Measurements from ENCODE around the gene DRG2.

The DRG2 gene

DNA sequence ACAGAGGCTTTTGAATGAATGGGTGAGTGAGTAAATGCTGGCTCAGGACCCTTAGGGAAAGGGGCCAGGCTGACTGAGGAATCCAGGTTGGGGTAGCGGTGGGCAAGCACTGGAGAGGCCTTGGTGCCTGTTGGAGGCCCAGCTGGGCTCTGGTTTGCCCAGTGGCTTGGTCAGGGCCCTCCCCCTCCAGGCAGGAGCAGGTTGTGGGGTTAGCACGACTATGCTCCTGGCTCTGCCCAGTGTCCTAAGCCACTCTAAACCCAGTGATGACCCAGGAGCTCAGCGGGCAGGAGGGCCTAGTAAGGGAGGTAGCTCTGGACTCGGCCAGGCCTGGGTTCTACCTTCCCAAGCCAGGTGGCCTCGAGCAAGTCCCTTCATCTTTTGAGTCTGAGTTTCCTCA lies 28.3 kb downstream of the DRG2 start:
- DNase-seq (ENCODE audit: low read depth in 3 of 3) = no peak

DNA sequence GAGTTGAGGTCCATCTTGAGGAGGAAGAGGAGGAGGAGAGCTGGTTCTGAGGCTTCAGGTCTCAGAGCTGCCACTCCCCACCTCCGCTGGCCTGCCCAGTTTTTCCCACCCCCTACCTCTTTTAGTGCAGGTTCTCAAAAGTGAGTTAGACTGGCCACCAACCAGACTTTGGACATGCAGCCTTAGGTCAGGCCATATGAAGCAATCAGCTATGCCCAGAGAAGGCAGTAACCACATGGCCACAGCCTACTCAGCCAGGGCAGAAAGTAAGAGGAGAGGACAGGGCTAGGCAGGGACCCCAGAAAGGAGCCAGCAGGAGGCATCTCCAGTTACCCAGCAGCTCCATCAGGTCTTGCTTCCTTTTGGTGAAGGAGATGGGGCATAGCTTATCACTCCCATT lies 29.8 kb downstream of the DRG2 start:
- DNase-seq (ENCODE audit: low read depth in 3 of 3) = no peak

DNA sequence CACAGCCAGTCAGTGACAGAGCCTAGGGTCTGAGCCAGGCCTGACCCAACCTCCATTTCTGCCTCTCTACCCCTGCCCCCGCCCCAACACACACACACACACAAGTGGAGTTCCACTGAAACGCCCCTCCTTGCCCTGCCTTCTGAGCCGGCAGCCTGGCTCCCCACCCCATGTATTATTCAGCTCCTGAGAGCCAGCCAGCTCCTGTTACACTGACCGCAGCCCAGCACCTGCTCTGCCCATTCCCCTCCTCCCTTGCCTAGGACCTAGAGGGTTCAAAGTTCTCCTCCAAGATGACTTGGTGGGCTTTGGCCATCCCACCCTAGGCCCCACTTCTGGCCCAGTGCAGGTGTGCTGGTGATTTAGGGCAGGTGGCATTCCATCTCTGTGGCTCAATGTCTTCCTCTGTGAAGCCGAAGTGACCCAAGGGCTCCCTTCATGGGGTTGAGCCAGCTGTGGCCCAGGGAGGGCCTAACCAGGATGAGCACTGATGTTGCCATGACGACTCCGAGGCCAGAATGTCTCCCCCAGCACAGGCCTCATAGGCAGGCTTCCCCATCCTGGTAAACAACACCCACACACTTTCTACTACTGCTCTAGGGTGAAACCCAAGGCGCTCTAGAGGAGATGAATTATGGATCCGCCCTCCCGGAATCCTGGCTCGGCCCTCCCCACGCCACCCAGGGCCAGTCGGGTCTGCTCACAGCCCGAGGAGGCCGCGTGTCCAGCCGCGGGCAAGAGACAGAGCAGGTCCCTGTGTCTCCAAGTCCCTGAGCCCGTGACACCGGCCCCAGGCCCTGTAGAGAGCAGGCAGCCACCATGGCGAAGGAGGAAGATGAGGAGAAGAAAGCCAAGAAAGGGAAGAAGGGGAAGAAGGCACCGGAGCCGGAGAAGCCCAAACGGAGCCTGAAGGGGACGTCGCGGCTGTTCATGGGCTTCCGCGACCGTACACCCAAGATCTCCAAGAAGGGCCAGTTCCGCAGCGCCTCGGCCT lies 30.5 kb downstream of the DRG2 start:
- no peak for DNase-seq (ENCODE audit: low read depth in 3 of 3)

DNA sequence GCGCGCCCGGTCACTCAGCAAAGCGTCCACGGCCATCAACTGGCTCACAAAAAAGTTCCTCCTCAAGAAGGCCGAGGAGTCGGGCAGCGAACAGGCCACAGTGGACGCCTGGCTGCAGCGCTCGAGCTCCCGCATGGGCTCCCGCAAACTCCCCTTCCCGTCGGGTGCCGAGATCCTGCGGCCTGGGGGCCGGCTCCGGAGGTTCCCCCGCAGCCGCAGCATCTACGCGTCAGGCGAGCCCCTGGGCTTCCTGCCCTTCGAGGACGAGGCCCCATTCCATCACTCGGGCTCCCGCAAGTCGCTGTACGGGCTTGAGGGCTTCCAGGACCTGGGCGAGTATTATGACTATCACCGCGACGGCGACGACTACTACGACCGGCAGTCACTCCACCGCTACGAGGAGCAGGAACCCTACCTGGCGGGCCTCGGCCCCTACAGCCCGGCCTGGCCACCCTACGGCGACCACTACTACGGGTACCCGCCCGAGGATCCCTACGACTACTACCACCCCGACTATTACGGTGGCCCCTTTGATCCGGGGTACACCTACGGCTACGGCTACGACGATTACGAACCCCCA lies 31.5 kb downstream of the DRG2 start:
- DNase-seq (ENCODE audit: low read depth in 3 of 3) = no peak

DNA sequence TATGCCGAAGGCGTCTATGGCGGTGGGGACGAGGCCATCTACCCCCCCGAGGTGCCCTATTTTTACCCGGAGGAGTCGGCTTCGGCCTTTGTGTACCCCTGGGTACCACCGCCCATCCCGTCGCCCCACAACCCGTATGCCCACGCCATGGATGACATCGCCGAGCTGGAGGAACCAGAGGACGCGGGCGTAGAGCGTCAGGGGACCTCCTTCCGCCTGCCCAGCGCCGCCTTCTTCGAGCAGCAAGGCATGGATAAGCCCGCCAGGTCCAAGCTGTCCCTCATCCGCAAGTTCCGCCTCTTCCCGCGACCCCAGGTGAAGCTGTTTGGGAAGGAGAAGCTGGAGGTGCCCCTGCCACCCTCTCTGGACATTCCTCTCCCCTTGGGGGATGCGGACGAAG lies 32.2 kb downstream of the DRG2 start:
- no peak for DNase-seq (ENCODE audit: low read depth in 3 of 3)

DNA sequence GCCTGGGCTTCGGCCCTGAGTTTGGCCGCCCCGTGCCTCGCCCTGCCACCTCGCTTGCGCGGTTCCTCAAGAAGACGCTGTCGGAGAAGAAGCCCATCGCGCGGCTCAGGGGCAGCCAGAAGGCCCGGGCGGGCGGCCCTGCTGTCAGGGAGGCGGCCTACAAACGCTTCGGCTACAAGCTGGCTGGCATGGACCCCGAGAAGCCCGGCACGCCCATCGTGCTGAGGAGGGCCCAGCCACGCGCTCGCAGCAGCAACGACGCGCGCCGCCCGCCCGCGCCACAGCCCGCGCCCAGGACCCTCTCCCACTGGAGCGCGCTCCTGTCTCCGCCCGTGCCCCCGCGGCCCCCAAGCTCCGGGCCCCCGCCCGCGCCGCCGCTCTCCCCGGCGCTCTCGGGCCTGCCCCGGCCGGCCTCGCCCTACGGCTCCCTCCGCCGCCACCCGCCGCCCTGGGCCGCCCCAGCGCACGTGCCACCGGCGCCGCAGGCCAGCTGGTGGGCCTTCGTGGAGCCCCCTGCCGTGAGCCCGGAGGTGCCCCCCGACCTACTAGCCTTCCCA lies 32.8 kb downstream of the DRG2 start:
- no peak for DNase-seq (ENCODE audit: low read depth in 3 of 3)

DNA sequence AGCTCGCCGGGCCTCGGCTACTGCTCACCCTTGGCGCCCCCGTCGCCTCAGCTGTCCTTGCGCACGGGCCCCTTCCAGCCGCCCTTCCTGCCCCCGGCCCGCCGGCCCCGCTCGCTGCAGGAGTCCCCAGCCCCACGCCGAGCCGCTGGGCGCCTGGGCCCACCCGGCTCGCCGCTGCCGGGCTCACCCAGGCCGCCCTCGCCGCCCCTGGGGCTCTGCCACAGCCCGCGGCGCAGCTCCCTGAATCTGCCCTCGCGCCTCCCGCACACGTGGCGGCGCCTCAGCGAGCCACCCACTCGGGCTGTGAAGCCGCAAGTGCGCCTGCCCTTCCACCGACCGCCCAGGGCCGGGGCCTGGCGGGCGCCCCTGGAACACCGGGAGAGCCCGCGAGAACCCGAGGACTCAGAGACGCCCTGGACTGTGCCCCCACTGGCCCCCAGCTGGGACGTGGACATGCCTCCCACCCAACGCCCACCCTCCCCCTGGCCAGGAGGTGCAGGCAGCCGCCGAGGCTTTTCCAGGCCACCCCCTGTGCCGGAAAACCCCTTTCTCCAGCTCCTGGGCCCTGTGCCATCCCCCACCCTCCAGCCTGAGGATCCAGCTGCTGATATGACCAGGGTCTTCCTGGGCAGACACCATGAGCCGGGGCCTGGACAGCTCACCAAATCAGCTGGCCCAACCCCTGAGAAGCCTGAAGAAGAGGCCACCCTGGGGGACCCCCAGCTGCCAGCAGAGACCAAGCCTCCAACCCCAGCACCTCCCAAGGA lies 33.6 kb downstream of the DRG2 start:
- DNase-seq (ENCODE audit: low read depth in 3 of 3) = no peak

DNA sequence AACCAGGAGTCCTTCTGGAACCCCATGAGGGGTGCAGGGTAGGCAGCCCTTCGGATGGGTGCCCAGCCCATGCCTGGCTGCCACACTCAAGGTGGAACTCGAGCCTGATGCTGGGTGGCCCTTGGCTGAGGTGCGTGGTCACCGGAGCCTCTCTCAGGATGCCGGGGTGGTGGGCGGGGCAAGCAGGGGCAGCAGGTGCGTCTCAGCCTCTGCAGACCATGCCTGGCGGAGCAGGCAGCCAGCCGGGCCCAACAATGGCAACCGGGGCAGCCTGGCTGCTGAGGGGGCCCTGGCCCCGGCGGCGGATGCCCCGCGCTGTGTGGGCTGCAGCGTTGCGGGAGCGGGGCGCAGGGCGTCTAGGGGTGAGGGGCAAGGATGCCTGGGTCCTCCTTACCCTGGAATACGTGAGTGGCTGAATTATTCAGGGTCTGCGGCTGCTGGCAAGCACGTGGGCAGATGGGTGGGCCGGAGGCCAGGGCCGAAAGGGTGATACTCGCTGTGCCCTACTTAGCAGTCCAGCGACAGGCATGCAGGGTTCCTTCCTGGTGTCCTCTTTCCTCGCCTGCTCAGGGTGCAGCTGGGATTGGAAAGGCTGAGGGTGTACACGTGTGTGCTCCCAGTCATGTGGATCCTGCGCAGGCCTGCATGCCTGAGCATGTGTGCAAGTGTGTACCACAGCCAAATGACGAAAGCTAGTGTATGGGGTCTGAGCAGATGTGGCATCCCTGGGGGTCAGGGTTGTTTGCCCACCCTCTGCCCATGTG lies 35.4 kb downstream of the DRG2 start:
- DNase-seq (ENCODE audit: low read depth in 3 of 3) = no peak

DNA sequence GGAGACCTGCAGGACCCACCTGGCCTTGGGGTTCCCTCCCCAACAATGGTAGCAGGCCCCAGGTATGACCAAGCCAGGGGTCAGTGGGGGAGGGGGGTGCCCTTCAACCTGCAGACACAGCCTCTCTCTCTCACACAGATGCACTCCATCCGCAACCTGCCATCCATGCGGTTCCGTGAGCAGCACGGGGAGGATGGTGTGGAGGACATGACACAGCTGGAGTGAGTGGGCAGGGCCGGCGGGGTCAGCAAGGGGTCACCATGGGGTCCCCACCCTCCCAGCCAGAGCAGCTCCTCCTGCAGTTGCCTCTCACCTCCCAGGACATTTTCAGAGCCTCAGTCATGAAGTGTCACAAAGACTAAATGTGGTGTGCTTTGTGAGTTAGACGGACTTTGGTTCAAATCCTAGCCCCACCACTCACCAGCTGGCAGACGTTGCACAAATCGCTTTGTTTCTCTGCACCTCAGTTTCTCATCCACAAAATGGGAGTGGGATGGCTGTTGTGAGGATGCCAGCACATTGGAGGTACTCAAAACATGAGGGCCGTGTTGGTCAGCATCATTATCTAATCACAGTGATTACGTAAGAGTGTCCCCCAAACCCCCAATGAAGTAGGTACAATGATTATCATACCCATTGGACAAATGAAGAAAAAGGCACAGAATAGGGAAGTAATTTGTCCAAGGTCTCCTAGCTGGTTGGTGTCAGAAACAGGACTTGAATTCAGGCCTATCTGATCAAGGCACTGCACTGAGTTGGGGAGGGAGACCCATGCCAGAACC lies 36.8 kb downstream of the DRG2 start:
- DNase-seq (ENCODE audit: low read depth in 3 of 3) = no peak

DNA sequence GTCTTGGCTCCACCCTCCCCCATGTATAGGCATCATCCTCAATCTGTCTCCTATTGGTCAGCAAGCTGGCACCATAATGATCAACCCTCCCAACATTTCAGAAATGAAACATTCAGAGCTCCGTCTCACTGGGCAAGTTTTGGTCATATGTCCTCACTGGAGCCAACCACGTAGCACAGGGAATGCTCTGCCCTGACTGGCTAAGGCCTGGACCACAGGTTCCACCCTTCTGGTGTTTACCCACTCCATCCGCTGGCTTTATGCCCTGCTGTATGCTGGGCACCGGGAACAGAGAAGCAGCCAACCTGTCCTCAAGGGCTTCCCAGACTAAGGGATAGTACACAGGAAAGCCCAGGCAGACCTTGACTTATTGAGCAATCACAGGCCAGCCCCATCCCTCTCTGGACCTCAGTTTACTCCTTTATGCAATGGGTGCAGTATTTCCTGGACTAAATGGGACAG lies 41.3 kb downstream of the DRG2 start:
- no peak for DNase-seq (ENCODE audit: low read depth in 3 of 3)

DNA sequence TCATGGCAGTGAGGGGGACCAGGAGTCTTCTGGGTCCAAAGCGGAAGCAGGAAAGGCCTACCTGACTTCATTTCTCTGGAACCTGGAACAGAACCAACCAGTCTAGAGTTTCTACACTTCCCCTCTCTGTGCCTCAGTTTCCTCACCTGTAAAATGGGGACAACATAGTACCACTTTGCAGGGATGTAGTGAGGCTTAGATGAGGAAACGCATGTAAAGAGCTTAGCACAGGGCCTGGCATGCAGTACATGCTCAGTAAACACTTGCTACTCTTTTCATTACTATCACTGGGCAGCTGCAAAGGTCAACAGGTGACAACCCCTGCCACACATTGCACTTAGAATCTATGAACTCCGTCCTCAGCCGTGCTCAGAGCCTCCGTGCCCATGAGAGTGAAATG lies 45.0 kb downstream of the DRG2 start:
- no peak for DNase-seq (ENCODE audit: low read depth in 3 of 3)

DNA sequence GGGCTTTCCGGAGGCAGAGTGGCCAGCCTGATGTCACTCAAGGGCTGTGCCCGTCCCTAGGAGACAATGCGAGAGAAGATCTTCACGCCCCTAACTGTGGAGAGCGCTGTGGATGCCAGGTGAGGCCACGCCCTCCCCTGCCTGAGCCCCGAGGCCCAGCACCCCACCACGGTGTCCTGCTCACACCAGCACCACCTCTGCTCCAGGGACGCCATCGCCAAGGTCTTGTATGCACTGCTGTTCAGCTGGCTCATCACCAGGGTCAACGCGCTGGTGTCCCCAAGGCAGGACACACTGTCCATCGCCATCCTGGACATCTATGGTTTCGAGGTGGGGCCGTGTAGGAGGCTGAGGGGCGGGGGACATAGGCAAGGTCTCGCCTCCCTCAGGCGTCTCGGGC lies 48.6 kb downstream of the DRG2 start:
- no peak for DNase-seq (ENCODE audit: low read depth in 3 of 3)

DNA sequence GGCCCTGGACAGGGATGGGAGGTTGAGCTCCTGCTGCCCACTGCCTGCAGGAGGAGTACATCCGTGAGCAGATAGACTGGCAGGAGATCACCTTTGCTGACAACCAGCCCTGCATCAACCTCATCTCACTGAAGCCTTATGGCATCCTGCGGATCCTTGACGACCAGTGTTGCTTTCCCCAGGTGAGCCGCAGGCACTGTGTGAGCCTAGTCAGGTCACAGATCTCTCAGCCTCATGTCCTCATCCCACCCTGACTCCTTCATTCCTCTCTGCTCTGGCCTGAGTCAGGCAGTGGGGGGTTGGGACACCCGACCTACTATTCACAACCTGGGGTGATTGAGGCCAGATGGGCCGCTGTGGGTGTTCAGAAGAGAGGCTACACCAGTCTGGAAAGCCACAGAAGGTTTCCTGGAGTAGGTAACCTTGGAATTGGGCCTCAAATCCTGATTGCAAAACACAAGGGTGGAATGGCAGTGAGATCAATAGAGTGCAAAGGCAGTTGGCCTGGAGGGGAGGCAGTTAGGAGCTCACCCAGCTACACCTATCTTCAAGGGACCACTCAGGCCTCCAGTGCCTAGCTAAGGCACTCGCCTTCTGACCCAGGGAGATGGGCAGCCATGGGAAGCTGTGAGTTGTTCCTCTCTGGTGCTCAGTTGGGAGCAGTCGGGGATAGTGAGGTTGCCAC lies 50.5 kb downstream of the DRG2 start:
- no peak for DNase-seq (ENCODE audit: low read depth in 3 of 3)

DNA sequence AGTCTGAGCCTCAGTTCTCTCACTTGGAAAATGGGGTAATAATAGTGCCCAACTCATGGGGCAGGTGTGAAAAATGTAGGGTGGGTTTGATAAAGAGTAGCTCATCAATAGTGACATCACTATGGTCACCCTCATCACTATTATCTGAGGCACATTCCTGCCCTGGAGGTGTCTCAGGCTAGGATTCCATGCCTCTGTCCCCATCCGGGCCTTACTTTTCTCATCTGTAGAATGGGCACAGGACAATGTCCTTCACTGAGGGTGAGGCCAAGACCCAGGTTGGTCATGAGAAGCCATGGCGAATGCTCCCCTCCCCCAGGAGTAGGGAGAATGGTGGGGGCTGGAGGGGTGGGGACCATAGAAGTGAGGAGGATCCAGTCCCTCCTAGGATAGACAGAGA lies 51.3 kb downstream of the DRG2 start:
- DNase-seq (ENCODE audit: low read depth in 3 of 3) = no peak

DNA sequence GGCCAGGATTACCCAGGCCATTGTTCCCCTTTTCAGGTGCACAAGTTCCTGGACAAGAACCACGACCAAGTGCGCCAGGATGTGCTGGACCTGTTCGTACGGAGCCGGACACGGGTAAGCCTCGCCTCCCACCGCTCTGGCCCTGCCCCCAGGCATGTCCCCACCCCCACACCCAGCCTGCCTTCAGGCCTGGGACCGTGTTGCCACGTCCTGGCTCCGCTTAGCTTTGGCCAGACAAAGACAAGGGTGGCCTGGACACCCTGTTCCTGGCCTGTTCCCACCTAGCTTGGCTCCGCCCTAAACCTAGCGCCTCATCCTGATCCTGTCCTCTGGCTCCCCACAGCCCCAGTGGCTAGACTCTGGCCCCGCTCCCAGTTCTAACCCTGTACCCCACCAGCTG lies 51.8 kb downstream of the DRG2 start:
- DNase-seq (ENCODE audit: low read depth in 3 of 3) = no peak

DNA sequence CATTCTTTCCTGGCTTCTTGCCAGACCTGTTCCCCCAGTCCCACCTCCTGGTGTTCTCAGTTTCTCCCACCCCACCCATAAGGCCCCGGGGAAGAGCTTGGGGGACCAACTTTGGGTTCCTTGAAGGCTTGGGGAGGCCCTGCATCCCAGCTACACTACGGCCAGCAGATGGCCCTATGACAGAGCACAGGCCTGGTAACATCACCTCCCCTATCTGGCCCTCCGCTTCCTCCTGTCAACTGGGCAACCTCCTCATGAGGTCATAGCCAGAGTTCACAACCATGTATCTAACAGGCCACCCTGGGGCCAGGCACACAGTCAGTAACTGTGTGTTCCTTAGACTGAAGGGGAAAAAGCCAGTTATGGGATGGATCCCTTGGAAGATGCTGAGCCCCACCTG lies 52.2 kb downstream of the DRG2 start:
- DNase-seq (ENCODE audit: low read depth in 3 of 3) = no peak

DNA sequence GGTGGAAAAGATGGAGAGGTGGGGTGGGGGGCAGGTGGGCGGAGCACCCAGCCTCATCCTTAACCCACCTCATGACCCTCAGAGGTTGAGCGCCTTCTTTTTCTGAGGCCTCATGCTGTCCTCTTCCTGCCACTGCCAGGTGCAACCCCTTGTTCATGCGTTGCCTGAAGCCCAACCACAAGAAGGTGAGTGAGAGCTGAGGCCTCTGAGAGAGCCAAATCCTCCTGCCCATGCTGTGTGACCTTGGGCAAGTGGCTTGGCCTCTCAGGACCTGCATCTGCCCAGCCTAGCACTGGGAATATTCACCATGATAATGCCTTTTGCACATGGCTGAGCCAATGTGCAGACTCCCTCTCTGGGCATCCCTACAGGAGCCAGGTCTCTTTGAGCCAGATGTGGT lies 52.9 kb downstream of the DRG2 start:
- no peak for DNase-seq (ENCODE audit: low read depth in 3 of 3)

DNA sequence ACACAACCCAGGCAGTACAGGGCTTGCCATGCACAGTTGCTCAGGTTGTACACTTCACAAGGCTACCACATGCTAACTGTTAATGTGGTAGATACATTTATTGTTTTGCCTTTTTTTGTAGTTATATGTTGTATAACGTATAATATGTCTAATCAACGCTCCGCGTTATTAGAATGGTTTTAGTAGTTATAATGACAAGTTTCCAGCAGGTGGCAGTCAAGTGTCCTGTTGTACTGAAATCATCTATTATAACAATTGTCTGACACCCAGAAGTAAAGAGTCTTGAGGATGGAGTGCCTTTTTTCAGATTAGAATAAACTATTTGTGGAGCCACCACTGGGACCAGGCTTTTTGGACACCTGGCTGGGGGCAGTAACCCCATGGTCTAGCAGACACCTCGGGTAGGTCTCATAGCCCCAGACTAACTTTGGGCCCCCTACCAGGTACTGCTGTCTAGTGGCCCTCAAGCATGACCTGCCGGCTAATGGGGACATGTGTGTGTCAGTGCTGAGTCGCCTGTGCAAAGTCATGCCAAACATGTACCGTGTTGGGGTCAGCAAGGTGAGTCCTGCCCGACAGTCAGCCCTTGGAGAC lies 53.6 kb downstream of the DRG2 start:
- no peak for DNase-seq (ENCODE audit: low read depth in 3 of 3)

DNA sequence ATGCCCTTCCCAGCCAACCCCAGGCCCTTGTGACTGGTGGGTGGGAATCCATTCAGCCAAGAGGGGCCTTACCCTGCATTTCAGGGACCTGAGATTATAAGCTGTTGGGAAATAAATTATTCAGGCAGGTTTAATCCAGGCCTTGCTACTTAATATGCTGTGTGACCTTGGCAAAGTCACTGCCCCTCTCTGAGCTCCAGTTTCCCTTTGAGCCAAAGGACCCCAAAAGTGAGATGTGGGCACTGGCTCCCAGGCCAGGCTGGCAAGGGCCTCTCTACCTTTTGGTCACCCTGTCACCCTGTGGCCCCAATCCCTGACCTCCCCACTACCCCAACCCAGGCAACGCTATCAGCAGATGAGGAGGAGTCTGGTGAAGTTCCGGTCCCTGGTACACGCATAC lies 54.7 kb downstream of the DRG2 start:
- DNase-seq (ENCODE audit: low read depth in 3 of 3) = no peak
